ENCODE data around the gene GCSH. TPM values are rescaled to one million over a fixed set of nuclear protein-coding genes. Genes with fewer than 3 reads are reported as not detected.

The GCSH gene
- total and polyA plus RNA-seq, 2 of the 13 experiments (the other 11 are each of a cell fraction or from before 2014, with no cell fraction given), result 35.9 to 103 TPM

DNA sequence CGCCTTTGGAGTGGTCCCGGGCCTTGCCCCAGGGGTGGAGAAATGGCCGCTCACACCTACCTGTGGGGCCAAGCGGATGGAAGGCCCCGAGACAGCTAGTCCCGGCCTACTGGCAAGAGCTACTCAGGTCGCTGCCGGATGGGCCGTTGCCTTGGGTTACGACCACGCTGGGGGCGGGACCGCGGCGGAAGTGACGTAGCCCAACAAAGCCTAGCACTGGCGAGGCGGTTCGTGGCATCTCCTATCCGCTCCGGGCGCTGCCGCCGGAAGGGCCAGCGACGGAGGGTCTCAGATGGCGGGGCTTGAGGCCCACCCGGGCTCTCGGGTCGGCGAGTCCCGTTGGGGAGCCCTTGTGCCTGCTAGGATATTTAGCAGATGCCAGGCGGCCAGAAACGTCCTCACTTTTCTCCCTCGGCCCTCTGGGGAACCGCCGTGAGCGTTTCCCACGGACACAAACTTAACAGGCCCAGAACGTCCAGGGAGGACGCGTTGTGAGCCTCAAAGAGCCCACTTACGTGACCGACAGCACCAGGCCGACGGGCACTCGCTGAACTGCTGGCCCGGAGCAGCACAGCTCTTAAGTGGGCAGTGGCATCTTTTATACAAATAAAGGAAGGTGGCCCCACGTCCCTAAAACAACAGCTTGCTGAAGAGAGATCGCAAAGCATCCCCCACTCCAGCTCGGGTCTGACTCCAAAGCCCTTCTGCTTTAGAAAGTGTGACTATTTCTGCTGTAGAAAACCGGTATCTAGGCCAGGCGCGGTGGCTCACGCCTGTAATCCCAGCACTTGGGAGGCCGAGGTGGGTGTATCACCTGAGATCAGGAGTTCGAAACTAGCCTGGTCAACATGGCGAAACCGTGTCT, 18.9 kb downstream of the GCSH start, which contains the start of gene C16orf46 (continued):
- TF ChIP-seq, protein P1, sequence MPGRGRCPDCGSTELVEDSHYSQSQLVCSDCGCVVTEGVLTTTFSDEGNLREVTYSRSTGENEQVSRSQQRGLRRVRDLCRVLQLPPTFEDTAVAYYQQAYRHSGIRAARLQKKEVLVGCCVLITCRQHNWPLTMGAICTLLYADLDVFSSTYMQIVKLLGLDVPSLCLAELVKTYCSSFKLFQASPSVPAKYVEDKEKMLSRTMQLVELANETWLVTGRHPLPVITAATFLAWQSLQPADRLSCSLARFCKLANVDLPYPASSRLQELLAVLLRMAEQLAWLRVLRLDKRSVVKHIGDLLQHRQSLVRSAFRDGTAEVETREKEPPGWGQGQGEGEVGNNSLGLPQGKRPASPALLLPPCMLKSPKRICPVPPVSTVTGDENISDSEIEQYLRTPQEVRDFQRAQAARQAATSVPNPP (CRISPR knock-in tag; IDR thresholded peaks at IDR 0.05), result 0 out of 2 replicates have a peak, but pooled peaks have one; percentile 43
- TF ChIP-seq CBX1 (IDR thresholded peaks at IDR 0.05; ENCODE audit: low read depth) (peak; percentile 90), RFXANK (CRISPR knock-in tag; IDR thresholded peaks at IDR 0.05) (no peak; the same call in 1 of the 2 replicates), HMGA1 (CRISPR knock-in tag; conservative IDR thresholded peaks at IDR 0.05) (no peak), KLF11 (CRISPR knock-in tag; IDR thresholded peaks at IDR 0.05) (peak; percentile 78; the same call in 1 of the 2 replicates), ZNF33B (CRISPR knock-in tag; IDR thresholded peaks at IDR 0.05) (peak; percentile 67; the same call in 1 of the 2 replicates), ZNF24 (IDR thresholded peaks at IDR 0.05) (no peak), ZNF720 (CRISPR knock-in tag; IDR thresholded peaks at IDR 0.05) (no peak), REXO4 (CRISPR knock-in tag; IDR thresholded peaks at IDR 0.05; ENCODE audit: borderline replicate concordance) (0 out of 2 replicates have a peak, but pooled peaks have one; percentile 49), ZNF44 (CRISPR knock-in tag; IDR thresholded peaks at IDR 0.05) (no peak; the same call in 1 of the 2 replicates), IRX3 (CRISPR knock-in tag; IDR thresholded peaks at IDR 0.05; ENCODE audit: borderline replicate concordance, low read depth) (no peak; the same call in 1 of the 2 replicates), ZNF543 (CRISPR knock-in tag; IDR thresholded peaks at IDR 0.05) (peak; percentile 86; the same call in 1 of the 2 replicates), ZSCAN29 (CRISPR knock-in tag; conservative IDR thresholded peaks at IDR 0.05) (no peak), ZNF296 (CRISPR knock-in tag; conservative IDR thresholded peaks at IDR 0.05) (no peak), SOX5 (CRISPR knock-in tag; IDR thresholded peaks at IDR 0.05; ENCODE audit: borderline replicate concordance) (peak; percentile 56; the same call in 1 of the 2 replicates), PAX8 (CRISPR knock-in tag; IDR thresholded peaks at IDR 0.05; ENCODE audit: borderline replicate concordance) (peak; percentile 54; the same call in 1 of the 2 replicates), ZNF703 (CRISPR knock-in tag; IDR thresholded peaks at IDR 0.05; ENCODE audit: borderline replicate concordance) (peak; percentile 87; the same call in 1 of the 2 replicates), CREB1 (IDR thresholded peaks at IDR 0.05) (peak; percentile 96), CREB1 (CRISPR knock-in tag; IDR thresholded peaks at IDR 0.05) (peak; percentile 98), MEIS1 (CRISPR knock-in tag; IDR thresholded peaks at IDR 0.05; ENCODE audit: borderline replicate concordance) (peak; percentile 51; the same call in 1 of the 2 replicates), SMARCC2 (IDR thresholded peaks at IDR 0.05) (no peak), AKAP8 (CRISPR knock-in tag; IDR thresholded peaks at IDR 0.05) (peak; percentile 92; the same call in 1 of the 2 replicates), RFX5 (IDR thresholded peaks at IDR 0.05; ENCODE audit: low read depth, low read length) (no peak)
- TF ChIP-seq, protein P2, sequence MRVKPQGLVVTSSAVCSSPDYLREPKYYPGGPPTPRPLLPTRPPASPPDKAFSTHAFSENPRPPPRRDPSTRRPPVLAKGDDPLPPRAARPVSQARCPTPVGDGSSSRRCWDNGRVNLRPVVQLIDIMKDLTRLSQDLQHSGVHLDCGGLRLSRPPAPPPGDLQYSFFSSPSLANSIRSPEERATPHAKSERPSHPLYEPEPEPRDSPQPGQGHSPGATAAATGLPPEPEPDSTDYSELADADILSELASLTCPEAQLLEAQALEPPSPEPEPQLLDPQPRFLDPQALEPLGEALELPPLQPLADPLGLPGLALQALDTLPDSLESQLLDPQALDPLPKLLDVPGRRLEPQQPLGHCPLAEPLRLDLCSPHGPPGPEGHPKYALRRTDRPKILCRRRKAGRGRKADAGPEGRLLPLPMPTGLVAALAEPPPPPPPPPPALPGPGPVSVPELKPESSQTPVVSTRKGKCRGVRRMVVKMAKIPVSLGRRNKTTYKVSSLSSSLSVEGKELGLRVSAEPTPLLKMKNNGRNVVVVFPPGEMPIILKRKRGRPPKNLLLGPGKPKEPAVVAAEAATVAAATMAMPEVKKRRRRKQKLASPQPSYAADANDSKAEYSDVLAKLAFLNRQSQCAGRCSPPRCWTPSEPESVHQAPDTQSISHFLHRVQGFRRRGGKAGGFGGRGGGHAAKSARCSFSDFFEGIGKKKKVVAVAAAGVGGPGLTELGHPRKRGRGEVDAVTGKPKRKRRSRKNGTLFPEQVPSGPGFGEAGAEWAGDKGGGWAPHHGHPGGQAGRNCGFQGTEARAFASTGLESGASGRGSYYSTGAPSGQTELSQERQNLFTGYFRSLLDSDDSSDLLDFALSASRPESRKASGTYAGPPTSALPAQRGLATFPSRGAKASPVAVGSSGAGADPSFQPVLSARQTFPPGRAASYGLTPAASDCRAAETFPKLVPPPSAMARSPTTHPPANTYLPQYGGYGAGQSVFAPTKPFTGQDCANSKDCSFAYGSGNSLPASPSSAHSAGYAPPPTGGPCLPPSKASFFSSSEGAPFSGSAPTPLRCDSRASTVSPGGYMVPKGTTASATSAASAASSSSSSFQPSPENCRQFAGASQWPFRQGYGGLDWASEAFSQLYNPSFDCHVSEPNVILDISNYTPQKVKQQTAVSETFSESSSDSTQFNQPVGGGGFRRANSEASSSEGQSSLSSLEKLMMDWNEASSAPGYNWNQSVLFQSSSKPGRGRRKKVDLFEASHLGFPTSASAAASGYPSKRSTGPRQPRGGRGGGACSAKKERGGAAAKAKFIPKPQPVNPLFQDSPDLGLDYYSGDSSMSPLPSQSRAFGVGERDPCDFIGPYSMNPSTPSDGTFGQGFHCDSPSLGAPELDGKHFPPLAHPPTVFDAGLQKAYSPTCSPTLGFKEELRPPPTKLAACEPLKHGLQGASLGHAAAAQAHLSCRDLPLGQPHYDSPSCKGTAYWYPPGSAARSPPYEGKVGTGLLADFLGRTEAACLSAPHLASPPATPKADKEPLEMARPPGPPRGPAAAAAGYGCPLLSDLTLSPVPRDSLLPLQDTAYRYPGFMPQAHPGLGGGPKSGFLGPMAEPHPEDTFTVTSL (CRISPR knock-in tag; IDR thresholded peaks at IDR 0.05; ENCODE audit: borderline replicate concordance), result no peak
